HG02763 (cell line): ENCODE measurements around the gene CCDC157.

ENCODE experiments used
- ATAC-seq: cut with Tn5 transposase; IDR thresholded peaks from one replicate; pipeline ENCODE4 v1.9.1; 2021; ENCODE audit warnings: mild to moderate bottlenecking, moderate library complexity; ENCODE audit not compliant: unreplicated experiment

The CCDC157 gene

DNA sequence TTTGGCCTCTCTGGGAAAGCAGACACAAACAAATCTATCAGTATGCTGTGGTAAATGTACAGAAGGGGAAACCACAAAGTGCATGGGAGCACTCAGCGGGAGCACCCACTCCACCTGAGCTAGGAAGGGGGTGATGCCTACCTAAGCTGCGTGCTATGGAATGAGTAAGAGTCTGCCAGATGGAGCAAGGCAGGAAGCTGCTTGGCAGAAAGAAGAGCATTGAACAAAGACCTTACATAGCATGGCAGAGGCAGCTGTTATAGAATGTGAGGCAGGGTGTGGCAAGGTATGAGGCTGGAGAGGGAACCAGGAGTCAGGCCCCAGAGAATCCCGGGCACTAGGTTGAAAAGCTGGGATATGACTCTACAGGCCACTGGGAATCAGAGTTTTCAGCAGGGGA lies 55.0 kb downstream of the CCDC157 start:
- no peak for ATAC-seq

DNA sequence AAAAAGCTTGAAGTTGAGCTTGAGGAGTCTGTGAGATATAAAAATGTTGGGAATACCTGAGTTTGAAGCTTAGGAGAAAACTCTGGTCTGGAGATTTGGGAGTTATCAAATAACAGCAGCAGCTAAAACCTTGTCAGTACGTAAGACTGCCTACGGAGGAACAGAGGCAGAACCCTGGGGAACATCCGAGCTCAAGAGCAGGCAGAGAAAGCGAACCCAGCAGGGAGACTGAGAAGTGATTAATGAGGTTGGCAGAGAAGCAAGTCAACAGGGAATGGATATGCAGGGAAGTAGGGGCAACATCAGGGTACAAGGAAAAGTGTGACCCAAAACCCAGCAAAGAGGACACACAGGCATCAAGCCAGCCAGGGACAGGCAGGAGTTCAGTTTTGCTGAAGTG lies 56.2 kb downstream of the CCDC157 start:
- no peak for ATAC-seq

DNA sequence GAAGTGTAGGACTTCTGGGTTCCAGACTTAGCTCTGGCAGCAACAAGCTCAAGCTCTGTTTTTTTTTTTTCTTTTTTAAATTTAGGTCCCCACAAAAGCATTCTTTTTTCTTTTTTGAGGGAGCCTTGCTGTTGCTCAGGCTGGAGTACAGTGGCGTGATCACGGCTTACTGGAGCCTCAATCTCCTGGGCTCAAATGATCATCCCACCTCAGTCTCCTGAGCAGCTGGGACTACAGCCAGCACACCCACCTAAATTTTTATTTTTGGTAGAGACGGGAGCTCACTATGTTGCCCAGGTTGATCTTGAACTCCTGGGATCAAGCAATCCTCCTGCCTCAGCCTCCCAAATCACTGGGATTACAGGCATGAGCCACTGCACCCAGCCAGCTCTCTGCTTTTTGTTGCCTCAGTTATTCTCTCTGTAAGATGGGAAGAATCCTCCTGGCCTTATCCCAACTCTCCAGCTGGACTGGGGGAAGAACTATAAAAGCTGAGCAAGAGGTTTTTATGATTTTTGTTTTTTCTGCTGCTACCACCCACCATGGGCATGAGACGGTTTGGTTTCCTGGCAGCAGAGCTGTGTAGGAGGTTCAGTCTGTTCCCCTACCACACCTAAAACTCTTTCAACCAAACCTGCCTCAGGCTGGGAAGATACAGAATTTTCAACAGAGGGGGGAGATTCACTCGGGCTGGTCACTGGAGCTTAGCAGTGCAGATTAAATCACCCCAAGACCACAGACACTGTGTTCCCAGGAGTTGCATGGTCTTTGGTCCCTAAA lies 57.1 kb downstream of the CCDC157 start:
- ATAC-seq = no peak

DNA sequence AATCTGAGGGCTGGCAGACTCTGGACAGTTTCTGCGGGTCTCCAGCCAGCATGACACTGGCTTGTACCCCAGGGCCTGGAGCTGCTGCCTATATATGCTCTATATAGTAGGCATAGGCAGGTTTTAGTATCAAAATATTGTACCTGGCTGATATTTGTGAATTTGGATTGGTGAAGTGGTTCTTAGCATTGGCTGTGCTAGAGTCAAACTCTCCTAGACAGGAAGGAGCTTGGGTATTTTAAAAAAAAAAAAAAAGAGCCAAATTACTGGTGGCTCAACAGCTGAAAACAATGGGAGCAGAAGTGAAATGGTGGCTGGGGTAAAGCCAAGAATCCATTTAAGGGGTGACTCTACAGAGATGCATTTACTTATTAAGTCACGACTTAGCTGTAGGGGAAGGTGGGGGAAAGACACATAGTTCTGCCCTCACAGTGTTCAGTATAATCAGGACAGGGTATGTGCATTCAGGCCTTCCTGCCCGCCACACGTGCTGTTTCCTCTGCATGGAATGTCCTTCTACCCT lies 57.8 kb downstream of the CCDC157 start:
- ATAC-seq = no peak

DNA sequence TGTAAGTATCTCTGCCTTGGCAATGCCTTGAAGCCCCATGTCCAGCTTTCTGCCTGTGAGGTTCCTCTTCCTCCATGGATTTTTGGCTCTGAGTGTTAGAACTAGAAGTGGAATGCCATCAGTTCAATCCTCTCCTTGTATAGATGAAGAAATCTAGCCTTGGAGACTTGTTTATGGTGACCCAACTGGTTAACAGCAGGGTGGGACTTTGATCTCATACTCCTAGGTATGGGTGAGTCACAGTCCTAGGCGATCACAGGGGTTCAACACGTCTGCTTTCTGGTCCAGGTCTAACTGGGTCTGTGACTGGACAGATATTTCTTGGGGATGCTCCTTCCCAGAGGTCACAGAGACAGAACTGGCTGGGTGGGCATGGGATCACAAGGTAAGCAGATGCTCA lies 59.6 kb downstream of the CCDC157 start:
- ATAC-seq = no peak

DNA sequence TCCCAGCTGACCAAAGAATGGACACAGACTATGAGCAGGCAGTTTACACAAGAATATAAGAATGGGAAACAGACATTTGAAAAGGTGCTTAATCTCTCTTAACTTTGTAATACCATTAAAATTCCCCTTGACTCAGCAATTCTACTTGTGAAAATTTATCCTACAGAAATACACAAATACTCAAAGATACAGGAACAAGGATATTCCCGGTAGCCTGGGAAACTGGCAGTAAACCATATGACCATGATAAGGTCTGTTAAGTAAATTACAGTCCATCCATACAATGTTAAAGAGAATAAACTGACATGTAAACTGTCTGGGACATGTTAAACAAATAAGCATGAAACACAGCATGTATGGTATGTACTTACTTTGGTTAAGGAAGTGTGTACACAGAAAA lies 60.0 kb downstream of the CCDC157 start:
- no peak for ATAC-seq

DNA sequence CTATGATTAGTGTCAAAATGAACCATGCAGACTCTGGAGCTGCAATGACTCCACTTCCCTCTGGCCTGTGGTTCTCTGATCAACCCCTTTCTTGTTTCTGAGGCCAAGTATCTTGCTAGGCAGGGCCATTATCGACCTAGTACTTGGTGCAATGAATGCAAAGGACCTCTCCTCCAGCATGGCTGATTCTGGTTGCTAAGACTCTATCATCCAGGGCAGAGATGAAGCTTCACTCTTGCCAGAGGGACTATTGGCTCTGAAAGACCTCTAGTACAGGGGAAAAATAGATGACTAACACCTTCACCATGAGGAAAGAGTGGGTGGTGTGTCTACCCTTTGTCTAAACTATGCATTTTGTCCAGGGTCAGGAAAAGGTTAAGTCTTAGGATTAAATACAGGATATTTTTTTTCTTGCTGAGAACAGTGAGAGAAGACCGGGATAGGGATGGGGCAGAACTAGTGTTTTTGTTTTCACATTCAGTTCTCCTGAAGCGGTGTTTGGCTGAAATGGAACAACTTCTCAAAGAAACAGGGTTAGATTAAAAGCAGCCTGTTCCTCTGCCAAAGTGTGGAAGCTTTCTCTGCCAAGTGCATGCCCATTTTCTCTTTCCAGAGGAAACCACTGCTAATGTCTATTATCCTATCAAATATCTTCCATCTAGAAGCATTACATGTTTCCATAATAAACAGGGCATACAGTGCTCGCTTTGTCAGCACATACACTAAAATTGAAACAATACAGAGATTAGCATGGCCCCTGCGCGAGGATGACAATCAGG lies 63.7 kb downstream of the CCDC157 start:
- no peak for ATAC-seq

DNA sequence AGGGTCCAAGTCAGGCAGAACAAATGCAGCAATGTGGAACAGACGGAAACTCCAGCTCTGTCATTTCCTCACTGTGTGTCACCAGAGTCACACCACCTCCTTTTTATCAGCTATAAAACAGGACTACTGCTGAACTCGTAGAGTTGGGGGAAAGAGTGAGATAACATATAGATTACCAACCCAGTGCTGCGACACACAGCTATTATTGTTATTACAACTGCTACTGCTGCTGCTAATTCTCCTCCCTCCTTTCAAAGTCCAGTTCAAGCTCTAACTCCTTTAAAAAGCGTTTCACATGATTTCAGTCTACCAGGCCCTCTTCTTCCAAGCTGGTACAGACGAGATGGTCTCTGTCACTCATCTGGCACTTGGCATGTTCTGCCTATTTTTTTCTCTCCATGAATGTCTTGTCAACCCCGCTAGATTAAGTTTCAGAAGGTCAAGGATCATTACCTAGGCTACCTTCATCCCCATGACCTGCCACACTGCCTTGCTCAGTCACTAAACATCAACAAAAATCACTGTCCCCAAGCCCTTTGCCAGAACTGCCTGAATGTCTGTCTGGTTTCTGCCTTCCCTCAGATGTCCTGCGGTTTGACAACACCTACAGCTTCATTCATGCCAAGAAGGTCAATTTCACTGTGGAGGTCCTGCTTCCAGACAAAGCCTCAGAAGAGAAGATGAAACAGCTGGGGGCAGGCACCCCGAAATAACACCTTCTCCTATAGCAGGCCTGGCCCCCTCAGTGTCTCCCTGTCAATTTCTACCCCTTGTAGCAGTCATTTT lies 65.1 kb downstream of the CCDC157 start:
- no peak for ATAC-seq

DNA sequence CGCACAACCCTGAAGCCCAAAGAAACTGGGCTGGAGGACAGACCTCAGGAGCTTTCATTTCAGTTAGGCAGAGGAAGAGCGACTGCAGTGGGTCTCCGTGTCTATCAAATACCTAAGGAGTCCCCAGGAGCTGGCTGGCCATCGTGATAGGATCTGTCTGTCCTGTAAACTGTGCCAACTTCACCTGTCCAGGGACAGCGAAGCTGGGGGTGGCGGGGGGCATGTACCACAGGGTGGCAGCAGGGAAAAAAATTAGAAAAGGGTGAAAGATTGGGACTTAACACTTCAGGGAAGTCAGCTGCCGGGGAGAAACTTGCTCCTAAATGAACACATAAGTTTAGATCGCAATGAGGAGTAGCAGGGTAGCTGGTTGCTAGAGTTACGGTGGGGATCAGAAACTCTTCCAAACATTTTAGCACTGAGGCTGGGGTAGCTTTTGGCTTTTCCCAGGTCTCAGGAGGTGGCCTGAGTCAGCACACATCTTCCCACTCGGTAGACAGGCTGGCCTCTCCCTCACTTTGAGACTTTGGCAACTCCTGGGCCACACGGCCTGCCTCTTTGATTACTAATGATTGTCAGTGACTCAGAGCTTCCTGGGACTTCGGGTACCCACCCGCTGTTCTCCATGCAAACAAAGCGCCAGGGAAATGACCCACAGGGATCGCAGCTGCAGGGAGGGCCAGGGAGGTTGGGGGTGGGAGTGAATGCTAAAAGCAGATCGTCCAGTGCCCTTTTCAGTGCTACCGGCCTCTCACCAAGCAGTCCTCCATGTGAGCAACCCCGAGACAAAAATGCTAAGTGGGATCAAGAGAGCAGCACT lies 65.9 kb downstream of the CCDC157 start:
- no peak for ATAC-seq

DNA sequence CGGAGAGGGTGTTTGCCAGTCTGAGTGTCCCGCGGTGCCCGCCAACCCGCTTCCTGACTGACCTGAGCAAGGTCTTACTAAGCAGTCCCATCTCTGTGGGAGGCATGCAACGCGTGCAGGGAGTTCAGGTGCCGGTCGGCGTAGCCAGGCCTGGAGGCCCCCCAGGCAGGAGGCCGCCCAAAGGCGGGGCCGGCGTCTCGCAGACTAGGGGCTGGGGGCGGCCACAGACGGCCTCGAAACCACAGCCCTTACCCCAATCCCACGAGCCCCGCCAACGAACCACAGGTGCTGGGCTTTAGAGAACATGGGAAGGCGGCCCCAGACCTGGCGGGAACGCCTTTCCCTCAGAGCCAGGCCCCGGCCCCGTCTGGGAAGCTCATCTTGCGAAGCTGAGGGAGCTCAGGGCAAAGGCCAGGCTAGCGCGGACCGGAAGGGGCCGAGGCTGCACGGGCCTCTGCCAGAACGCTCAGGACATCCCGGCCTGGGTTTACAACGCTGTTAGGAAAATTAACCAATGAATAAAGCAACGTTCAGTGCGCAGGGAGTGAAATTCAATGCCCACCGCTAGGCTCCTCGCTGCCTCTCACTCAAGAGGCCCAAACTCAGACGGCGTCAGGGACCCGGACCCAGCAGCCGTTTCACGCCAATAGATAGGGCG lies 66.6 kb downstream of the CCDC157 start:
- peak; percentile 21 for ATAC-seq

DNA sequence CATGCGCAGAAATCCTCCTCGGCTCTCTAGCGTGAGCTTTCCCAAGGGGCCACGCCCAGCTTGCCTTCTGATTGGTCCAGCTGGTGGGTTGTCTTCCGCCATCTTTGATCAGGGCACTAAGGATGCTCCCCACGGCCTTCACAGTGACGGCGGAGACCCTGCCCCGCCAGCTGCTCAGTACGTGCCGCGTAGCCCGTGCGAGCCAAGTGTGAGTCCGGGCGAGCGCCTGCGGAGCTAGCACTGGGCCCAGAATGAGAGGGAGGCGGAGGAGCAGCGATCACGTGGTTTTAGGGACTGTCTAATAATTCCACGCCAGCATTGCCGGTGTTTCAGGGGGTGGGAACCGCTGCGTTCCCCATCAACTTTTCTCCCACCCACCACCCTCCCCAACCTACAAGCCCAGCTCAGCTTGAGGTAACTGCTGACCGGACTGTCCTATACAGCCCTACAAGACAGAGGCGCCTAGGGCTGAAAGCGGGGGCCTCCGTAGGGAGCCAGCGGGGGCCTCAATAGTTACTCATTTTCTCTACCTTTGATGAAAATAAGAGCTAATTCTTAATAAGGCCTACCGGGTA lies 67.2 kb downstream of the CCDC157 start:
- peak; percentile 83 for ATAC-seq

DNA sequence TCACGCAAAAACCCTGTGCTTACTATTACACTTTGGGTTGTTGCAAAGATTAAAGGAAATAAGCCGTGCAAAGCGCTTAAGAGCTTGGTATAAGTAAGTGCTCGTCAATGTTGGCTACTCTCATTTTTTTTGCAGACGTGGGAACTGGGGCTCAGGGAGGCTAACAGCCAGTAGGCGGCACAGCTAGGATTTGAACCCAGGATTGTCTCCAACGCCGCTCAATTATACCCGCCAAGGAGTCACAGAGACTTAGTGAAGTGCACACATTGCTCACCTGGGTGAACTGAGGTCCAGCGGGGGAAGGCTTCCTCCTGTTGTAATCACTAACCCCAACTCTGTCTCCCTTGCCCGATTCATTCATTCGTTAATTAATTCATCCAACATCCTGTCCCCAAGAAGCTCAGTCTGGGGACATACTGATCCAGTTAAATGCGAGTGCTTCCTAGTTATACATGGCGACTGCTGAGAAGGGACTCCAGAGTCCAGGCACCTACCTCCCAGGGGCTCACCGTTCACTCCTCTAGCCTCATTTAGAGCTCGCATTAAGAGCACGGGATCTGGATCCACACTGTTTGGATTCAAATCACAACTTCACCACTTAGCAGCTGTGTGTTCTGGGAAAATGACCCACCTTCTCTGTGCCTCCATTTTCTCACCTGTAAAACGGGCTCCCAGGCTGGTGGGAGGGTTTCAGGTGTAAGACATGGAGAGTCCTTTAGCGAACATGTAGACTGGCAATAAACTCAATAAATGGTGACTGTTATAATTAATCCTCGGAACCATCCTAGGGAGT lies 67.9 kb downstream of the CCDC157 start:
- ATAC-seq = no peak

DNA sequence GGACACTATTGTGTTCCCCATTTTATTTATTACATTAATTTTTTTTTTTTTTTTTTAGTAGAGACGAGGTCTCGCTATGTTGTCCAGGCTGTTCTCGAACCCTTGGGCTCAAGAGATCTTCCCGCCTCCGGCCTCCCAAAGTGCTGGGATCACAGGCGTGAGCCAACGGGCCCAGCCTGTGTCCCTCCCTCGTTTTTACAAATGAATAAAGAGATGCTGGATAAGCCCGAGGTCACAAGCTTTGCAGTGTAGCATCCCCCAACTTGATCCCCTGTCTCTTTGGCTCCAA lies 68.5 kb downstream of the CCDC157 start:
- no peak for ATAC-seq

DNA sequence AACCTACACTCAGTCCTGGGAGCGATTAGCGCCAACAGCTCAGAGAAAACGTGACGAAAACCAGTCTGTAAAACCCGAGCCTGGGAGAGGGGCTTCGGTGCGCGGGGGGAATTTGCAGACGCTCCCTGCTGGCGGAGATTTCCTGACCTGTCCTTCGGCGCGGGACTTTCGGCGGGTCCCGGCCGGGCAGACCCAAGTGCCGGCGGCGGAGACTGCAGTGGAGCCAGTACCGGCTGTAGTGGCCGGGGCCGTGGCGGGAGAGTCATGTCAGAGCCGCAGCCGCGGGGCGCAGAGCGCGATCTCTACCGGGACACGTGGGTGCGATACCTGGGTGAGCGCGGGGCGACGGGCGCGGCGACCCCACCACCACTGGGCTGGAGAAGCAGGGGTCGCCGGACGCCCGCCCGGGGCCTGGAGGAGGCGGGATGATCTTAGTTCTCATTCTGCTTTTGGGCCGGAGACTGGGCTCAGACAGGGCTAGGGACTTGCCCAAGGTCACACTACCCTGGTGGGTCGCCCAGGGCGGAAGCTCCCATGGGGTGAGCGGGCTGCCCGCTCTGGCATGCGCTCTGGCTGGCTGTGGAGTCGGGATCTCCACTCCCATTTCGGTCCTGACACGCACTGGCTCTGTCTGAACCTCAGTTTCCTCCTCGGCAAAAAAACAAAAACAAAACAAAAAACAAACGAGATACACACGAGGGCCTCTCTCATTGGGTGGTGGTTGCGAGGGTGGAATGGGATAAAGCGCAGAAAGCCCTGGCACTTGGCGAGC lies 69.0 kb downstream of the CCDC157 start, which contains the start of gene MTFP1:
Gene MTFP1 (plus strand): TSS at position 153 of the 772 bp plus-strand sequence. CDS start 112 bp downstream, at position 265.
- ATAC-seq = no peak
